Stimulated activated CD4-positive, alpha-beta T cell treated with anti-CD3 and anti-CD28 coated beads, TNF-alpha, amount 100 ng/mL, for 4 hours (primary cell): Measurements from ENCODE around the gene LPXN.

Source experiments
- DNase-seq, 3 experiments: peaks; one replicate each; pipeline ENCODE4 v3.0.0-alpha.2; 2020; ENCODE audit warnings: low read depth in 3 of 3

LPXN gene

DNA sequence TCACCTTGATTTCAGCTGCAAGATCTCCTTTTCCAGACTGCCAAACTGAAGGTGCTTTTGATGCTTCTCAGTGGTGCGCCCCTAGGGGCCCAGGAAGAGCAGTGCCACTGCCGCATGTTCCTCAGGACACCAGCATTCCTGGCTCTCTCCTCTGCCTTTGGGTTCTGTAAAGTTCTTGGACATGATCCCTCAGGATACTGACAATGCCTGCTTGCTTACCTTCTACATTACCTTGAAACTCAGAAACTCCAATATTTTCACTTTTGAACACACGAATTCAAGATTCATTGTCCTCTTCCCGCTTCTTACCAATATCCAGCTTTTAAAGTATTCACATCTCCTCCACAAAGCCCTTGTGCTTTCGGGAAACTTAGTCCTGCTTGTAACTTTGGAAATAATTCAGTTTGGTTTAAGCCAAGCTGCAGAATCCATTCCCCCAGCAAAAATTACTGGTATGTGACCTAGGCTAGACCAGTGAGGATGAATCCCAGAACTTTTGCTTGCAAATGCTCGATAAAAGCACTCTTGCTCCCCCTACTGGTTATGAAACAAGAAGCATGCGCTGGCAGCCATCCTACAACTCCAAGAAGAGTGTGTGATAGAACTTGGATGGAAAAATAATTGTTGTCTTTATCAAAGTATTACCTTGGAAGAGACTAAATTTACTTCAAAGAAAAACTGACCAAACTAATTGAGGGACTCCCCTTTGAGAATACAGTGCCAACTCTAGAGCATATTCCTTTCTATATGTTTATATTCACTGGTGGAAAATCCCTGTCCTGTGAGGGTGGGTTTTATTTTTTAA, 51.2 kb downstream of the LPXN start:
- DNase-seq = peak in 1 of 3 experiments; percentile 9

DNA sequence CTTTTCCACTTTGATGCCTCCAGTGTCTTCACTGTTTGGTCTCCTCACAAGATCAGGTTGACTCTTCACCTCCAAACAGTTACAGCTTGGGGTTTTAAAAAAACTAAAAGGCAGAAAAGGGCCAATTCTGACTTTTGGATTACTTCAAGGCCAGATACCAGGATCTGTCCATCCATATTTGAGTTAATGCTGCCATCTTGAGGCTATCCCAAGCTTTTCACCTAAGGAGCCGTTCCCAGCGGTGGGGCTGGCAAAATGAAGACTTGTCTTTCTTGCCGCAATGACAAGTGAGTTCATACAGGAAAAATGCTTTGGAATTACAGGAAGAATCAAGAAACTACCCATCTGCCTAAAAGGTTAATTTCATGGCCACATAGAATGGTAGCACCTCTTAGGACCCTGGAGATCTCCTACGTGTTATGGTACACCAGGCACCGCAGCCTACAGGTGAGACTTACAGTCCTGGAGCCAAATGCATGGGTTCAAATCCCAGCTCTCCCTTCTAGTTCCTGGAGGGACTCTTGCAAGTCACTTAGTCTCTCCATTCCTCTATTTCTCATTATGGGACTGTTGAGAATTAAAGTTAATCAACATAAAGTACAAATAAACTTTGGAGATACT, 61.8 kb downstream of the LPXN start:
- no peak for DNase-seq

DNA sequence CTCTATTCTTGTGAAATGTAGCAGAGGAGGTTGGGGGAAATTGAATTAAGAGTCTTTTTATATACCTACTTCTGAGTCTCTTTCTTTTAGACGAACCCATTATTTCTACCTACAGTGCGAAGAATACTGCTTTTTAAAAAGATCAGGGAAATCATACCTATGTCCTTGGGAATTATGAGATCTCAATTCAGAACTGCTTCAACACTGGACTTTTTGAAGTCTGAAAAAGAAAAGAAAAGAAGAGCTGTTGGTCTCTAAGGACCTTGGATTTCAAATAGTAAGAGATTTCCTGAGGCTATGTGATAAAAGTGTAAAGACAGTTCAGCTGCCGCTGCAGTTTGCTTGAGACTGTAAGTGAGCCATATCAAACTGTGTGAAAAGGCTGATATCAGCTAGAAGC, 64.0 kb downstream of the LPXN start:
- no peak for DNase-seq

DNA sequence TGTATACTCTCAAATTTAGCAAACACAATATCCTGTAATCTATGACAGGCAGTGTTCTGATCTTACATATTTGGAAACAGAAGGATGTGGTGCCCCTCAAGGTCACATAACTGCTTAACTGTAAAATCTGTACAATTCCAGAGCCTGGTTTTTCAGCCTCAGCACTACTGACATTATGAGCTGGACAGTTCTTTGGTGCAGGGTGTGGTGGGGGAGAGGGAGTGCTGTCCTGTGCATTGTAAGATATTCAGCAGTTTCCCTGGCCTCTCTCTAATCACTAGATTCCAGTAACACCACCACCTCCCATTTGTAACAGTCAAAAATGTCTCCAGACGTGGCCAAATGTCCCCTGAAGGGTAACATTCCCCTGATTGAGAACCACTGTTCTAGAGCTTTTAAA, 65.9 kb downstream of the LPXN start:
- DNase-seq = no peak

DNA sequence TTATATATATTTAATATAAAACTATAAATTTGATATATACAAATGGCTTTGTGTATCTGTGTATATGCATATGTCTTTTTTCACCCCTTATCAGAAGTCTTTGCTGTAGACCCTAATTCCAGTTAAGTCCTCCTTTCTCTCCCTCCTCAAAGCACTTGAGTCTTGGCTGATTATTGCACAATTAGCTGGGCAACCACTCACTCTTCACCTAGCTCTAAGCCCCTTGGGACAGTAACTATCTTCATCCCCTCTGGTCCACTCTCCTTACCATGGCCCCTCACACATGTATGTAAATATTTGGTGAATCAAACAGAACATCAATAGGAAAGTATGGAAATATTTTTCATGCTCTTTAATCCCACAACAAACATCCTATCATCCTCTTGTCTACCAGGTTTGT, 66.8 kb downstream of the LPXN start:
- DNase-seq = no peak

DNA sequence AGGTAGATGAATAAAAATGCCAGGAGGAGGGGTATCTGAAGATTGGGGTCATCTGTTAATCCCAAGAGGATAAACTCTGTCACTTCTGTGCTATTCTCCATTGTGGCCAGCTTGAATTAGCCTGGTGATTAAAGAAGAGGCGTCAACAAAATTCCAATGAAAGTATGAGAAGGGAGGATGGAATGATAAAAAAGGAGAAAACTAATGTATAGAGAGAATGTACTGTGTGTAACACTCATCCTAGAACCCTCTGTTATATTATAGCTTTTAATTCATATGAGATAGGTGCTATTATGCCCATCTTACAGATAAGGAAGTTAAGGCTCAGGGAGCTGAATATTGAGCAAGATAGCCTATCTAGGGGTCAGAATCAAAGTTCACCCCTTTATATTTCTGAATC, 67.7 kb downstream of the LPXN start, which contains the start of gene OR5B21:
OR5B21 (minus strand) TSS at position 101 of the 400 bp plus-strand sequence; CDS start at position 101, 0 bp downstream.
- DNase-seq = no peak

DNA sequence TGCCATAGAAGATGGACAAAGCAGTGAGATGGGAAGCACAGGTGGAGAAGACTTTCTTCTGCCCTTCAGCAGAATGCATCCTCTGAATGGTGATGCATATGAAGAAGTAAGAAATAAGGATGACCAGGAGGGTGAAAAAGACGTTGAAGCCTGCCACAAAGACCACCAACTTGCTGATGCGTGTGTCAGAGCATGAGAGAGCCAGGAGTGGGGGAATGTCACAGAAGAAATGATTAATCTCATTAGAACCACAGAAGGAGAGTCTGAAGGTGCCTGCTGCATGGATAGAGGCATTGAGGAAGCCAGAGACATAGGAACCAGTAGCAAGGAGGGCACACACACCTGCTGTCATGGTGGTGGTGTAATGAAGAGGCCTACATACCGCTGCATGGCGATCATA, 68.3 kb downstream of the LPXN start:
- no peak for DNase-seq

DNA sequence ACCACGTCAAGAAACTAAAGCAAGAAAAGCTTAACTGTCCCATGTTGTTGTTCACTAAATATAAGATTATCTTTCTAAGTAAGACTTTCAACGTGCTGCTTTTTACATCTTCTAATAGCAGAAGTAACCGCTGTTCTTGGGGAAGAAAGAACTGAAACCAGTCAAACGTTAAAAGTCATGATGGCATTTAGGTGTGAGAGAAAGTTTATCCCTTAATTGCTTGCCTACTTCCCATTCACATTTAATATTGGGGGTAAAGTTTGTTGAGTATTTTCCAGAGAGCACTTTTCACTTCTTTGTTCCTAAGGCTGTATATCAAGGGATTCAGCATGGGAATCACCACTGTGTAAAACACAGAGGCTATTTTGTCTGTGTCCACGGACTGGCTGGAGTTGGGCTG, 68.7 kb downstream of the LPXN start:
- no peak for DNase-seq

DNA sequence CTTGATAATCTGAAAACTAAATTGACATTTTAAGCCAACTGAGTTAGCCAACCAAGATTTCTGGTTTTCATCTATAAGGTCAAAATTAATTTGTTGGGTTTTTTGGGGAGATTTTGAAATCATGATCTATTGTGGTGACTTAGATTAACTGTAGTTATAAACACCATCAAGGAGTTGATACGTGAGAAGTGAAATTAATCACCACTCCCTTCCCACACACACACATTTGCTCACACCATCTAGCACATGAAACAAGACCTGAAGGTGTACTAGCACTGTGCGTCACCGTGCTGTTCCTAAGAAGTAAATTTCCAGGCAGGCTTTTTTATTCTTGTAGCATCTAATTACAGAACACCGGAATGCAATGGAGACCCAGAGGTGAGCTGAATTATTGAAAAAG, 69.8 kb downstream of the LPXN start:
- DNase-seq = no peak

DNA sequence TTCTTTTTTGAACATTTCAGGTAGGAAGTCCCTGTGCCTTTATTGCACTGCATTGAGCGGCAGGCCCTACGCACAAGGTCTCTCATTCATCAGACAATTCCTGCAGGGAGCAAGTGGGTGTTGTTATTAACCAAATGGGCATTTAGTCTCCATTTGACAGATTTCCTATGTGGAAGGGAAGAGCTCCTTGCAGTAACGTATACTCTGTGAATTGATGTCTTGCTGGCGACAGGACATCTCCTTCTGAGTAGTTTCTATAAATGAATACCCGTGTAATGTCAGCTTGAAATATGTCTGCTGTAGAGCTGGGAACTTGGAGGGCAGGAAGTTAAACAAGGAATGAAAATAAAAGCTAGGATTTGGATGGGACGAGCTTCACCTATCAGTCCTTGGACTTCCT, 71.4 kb downstream of the LPXN start:
- no peak for DNase-seq

DNA sequence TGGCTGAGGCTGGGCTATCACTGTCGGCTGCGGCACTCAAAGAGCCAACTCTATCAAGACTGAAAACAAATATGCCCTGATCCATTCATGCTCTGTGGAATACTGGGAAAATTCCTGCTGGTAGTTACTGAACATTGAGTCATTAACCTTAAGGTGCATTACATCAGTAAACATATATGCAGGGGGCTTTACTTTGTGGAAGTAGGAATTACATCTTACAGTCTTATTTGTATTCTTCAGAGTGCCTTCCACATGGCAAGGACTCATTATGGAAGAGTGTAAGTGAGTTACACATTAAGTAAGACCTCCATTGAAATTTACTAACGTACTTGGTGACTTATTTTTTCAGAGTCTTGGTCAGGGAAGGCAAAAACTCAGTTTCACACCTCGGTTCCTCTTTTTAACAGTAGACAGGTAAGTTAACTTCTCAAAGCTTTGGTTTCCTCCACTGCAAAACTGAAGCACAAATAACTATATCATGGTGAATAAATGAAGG, 72.2 kb downstream of the LPXN start:
- no peak for DNase-seq

DNA sequence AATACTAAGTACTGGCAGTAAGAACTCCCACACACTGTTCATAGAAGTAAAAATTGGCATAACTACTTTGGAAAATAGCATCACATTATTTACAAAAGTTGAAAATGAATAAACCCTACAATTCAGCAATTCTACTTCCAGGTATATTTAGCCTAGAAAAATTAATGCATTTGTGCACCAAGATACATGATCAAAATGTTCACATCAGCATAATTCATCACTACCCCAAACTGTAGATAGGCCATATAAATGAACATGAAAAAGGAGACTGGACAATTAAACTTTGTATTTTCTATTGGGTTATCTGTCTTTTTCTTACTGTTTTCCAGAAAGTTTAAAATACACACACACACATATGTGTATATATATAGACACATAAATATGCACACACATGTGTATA, 73.7 kb downstream of the LPXN start:
- no peak for DNase-seq

DNA sequence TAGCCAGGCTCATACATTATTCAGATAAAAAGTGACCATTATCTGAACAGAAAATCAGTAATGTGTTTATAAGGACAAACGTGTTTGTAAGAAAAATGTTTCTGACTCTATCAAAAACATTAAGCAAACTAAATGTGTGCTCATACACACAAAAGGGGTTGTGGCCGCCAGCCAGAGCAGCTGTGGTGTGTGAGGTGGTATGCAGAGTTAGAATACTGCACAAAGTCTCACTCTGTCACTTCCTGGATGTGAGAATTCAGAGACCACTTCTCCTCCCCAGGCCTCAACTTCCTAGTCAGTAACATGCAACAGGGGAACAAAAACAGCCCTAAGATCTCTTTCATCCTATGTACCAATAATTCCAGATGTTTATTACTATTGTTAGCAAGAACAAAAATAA, 77.2 kb downstream of the LPXN start:
- no peak for DNase-seq

DNA sequence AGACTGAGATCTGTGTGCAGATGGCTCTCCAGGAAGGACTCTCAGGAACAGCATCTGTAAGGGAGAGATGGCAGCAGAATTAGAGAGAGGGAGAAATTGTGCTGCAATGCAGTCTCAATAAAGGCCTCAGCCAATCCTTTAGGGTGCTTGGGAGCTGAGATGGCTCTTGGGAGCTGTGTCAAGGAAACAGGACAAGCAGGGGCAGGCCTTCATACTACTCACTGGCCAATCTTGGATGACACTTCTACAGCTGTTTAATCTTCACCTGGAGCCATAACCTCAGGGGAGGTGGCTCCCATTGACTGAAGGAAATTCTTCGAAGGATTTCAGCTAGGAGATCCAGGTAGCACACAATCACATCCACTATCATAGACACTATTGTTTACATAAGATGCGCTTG, 77.7 kb downstream of the LPXN start:
- DNase-seq = no peak

DNA sequence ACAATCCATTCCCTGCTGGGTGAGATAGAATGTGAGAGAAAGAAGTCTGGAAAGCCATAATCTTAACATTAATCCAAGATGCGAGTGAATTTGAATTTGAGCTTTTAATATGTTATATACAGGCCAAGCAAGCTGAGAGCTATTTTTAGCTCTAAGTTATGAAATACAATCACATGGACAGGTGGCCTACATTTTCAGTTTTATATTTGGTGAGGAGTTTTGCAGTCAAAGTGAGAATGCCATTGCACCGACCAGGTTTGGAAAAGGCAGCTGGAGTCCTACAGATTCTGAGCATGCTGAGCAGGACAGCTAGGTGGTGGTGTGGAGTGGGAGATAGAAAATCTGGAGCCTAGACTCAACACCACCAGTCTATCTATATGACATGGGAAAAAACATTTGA, 79.8 kb downstream of the LPXN start:
- no peak for DNase-seq

DNA sequence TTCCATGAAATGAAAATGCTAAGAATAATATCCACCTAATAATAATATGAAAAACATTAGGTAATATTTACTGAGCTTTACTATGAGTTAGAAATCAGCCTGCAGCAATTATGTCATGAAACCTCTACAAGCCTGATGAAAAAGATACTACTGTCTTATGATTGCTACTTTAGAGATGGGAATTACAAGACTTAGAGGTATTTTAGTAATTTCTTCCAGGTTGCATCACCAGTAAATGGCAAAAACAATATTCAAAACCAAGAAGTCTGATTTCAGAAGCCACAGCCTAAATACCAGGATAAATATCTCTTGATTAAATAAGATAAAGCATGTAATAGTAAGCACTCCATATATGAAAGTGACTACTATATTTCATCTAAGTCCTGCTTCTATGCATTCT, 81.6 kb downstream of the LPXN start:
- DNase-seq = no peak

DNA sequence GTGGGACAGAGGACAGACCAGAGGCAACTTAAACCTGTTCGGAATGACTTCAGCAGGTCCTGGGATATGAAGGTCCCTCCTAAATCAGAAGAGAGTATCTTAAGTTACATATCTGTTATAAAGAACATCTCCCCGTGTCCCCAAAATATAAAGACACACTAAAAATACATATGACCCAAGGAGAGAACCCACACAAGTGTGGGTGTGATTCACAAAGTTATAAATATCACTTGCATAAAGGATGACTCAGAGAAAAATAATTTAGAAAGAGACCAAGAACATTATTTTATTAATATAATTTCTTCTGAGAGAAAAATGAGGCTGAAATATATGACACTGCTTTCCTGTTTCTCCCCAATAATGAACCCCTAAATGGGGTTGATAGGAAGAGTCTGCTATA, 82.0 kb downstream of the LPXN start:
- DNase-seq = no peak

DNA sequence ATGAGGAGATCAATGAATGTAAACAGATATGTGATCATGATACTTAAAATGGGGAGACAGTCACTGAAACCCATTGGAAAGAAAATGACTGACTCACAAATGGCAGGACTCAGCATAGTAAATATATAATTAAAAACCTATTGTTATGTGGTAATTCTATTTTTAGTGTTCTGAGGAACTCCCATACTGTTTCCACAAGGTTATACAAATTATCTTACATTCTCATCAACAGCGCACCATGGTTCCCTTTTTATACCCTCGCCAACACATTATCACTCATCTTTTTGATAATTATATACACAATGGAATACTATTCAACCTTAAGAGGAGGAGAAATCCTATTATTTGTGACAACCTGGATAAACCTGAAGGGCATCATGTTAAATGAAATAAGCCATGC, 84.8 kb downstream of the LPXN start:
- DNase-seq = no peak

DNA sequence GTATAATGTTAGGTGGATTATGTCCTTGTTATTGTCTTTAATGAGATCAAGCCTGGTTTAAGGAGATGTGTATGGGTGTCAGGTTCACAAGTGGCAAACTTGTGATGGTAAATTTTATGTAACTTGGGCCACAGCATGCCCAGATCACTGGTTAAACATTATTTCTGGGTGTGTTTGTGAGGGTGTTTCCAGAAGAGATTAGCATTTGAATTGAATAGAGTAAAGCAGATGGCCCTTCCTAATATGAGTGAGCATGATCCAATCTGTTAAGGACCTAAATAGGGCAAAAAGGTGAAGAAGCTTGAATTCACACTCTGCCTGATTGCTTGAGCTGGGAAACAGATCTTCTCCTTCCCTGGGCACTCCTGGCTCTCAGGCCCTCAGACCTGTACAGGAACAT, 88.5 kb downstream of the LPXN start:
- no peak for DNase-seq

DNA sequence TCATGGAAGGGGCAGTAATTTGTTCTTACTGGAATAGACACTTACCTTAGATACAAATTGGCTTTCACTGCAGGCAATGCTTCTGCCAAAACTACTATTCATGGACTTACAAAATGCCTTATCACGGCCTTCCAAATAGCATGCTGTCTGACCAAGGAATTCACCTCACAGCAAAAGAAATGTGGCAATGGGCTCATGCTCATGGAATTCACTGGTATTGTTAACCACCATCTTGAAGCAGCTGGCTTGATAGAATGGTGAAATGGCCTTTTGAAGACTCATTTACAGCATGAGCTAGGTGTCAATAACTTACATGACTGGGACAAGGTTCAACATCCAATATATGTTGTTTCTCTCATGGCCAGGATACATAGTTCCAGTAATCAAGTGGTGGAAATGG, 89.7 kb downstream of the LPXN start:
- DNase-seq = no peak
